Neuronal stem cell (in vitro differentiated cells): ENCODE results near the gene EFTUD2.

ENCODE experiments used
- DNase-seq: peaks from one replicate; pipeline ENCODE4 v3.0.0-alpha.2; 2013; ENCODE audit warnings: low spot score
- H2AFZ ChIP-seq: one replicate; pipeline ENCODE4 v1.6.1; 2013; ENCODE audit warnings: mild to moderate bottlenecking, low read length, inconsistent platforms
- H2AK5ac ChIP-seq: 2 replicates; pipeline ENCODE4 v1.6.1; 2013; ENCODE audit warnings: low read depth, mild to moderate bottlenecking, inconsistent platforms, low read length, moderate library complexity, mixed read lengths
- H2BK120ac ChIP-seq: 2 replicates; pipeline ENCODE4 v1.6.1; 2013; ENCODE audit warnings: low read depth, mild to moderate bottlenecking, inconsistent platforms, low read length, moderate library complexity, mixed read lengths
- H2BK12ac ChIP-seq: one replicate; pipeline ENCODE4 v1.6.1; 2013; ENCODE audit warnings: low read length, inconsistent platforms
- H2BK15ac ChIP-seq: 2 replicates; pipeline ENCODE4 v1.6.1; 2013; ENCODE audit warnings: mild to moderate bottlenecking, low read length, inconsistent platforms, mixed read lengths
- H2BK5ac ChIP-seq: one replicate; pipeline ENCODE4 v1.6.1; 2013; ENCODE audit warnings: inconsistent platforms, mild to moderate bottlenecking, low read length, moderate library complexity
- H3K14ac ChIP-seq: one replicate; pipeline ENCODE4 v1.6.1; 2013; ENCODE audit warnings: low read length, inconsistent platforms
- H3K18ac ChIP-seq: 2 replicates; pipeline ENCODE4 v1.6.1; 2013; ENCODE audit warnings: low read length, inconsistent platforms
- H3K23ac ChIP-seq: 2 replicates; pipeline ENCODE4 v1.6.1; 2013; ENCODE audit warnings: low read depth, mild to moderate bottlenecking, mixed read lengths, low read length, inconsistent platforms; ENCODE audit not compliant: poor library complexity
- H3K27ac ChIP-seq: replicated peaks from 3 replicates; pipeline ENCODE4 v1.5.1; 2013; ENCODE audit warnings: low read length, inconsistent platforms
- H3K27me3 ChIP-seq, 3 experiments: 2 replicates each; pipeline ENCODE4 v1.6.1; 2013; ENCODE audit warnings: low read length in 3 of 3, mild to moderate bottlenecking in 2 of 3, inconsistent platforms in 1 of 3, low read depth in 1 of 3, mixed read lengths in 1 of 3, moderate library complexity in 1 of 3; ENCODE audit not compliant: control insufficient read depth in 3 of 3, insufficient read depth in 3 of 3
- H3K36me3 ChIP-seq, 2 donors: replicated peaks in 1 of 2; 2 replicates each; pipeline ENCODE4 v1.6.1; 2013; ENCODE audit warnings: low read length in 2 of 2; ENCODE audit not compliant: control insufficient read depth in 2 of 2, insufficient read depth in 2 of 2
- H3K4ac ChIP-seq: 2 replicates; pipeline ENCODE4 v1.6.1; 2013; ENCODE audit warnings: inconsistent platforms, mild to moderate bottlenecking, low read length, moderate library complexity
- H3K4me1 ChIP-seq, 2 donors: 1 replicate in 1 of 2; 2 replicates in 1 of 2; pipeline ENCODE4 v1.6.1; 2013; ENCODE audit warnings: low read length in 2 of 2, low read depth in 1 of 2; ENCODE audit not compliant: control insufficient read depth in 2 of 2, insufficient read depth in 1 of 2
- H3K4me2 ChIP-seq: one replicate; pipeline ENCODE4 v1.6.1; 2013; ENCODE audit warnings: mild to moderate bottlenecking, low read length, inconsistent platforms; ENCODE audit not compliant: insufficient read depth, poor library complexity, severe bottlenecking
- H3K4me3 ChIP-seq, 2 donors: 2 replicates each; pipeline ENCODE4 v1.5.1; 2013; ENCODE audit warnings: low read length in 2 of 2, mild to moderate bottlenecking in 2 of 2, inconsistent platforms in 1 of 2, moderate library complexity in 1 of 2
- H3K79me1 ChIP-seq: one replicate; pipeline ENCODE4 v1.6.1; 2013; ENCODE audit warnings: low read depth, mild to moderate bottlenecking, inconsistent platforms, low read length, moderate library complexity
- H3K9ac ChIP-seq: one replicate; pipeline ENCODE4 v1.6.1; 2013; ENCODE audit warnings: mild to moderate bottlenecking, low read depth, low read length, inconsistent platforms; ENCODE audit not compliant: poor library complexity
- H3K9me3 ChIP-seq, 2 donors: replicated peaks in 1 of 2; 2 replicates each; pipeline versions ENCODE3 to v1.6.1; 2013; ENCODE audit warnings: low read length in 2 of 2, mild to moderate bottlenecking in 2 of 2, inconsistent platforms in 1 of 2, low read depth in 1 of 2, mixed read lengths in 1 of 2, moderate library complexity in 1 of 2; ENCODE audit not compliant: control insufficient read depth in 2 of 2, insufficient read depth in 1 of 2
- H4K8ac ChIP-seq: one replicate; pipeline ENCODE4 v1.6.1; 2013; ENCODE audit warnings: low read depth, mild to moderate bottlenecking, inconsistent platforms, low read length, moderate library complexity
- H4K91ac ChIP-seq: one replicate; pipeline ENCODE4 v1.6.1; 2013; ENCODE audit warnings: low read length, low read depth, mild to moderate bottlenecking, inconsistent platforms; ENCODE audit not compliant: poor library complexity
- WGBS, 2 donors: extraction: QIAGEN DNeasy Blood & Tissue Kit; methylation state at CpG; one replicate each; pipeline ENCODE4 v1.1.7; 2013; ENCODE audit warnings: missing lambda C conversion rate in 2 of 2, mixed read lengths in 1 of 2; ENCODE audit not compliant: insufficient read length in 2 of 2, insufficient replicate concordance in 1 of 2; ENCODE audit errors: extremely low coverage in 2 of 2; 5-methylcytosine and 5-hydroxymethylcytosine counted together

The EFTUD2 gene

DNA sequence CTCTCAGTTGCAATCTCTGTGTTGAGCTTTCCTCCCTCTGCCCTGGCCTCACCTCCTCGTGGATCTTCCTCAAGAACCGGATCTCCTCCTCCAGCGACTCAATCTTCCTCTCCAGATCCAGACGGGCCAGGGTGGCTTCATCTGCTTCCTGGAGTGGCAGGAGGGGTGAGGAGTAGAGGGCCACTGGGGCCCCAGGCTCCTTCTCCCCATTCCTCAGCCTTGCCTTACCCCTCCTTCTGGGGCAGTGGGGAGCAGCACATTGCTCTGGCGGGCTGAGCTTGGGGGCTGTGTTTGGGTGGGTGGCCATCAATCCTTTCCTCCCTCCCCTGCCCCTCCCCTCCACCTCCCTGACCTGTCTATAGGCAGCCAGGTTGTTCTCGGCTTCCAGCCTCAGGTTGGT lies 14.4 kb upstream of the EFTUD2 start:
- Histone ChIP-seq H3K9ac (no peak overlapping the region), H3K4ac (no peak overlapping the region), H3K4me3 (no peak overlapping the region), H3K9me3 (no peaks in the 10 kb centered on the region), H2BK5ac (no peak overlapping the region), H2AK5ac (peak overlapping the region; percentile 12), H3K27me3 (peaks cover 0 to 32% (median 22%) of the 10 kb centered on the region in 3 experiments), H3K14ac (no peak overlapping the region), H4K91ac (no peak overlapping the region), H2BK15ac (no peak overlapping the region), H3K4me2 (no peak overlapping the region), H3K18ac (no peak overlapping the region), H2BK12ac (no peak overlapping the region), H3K79me1 (no peaks in the 10 kb centered on the region), H3K23ac (peak overlapping the region; percentile 28), H2BK120ac (no peak overlapping the region), H3K27ac (no peak overlapping the region), H4K8ac (no peak overlapping the region), H3K4me1 (peaks cover 13 to 23% of the 10 kb centered on the region in 2 donors), H2AFZ (no peak overlapping the region), H3K36me3 (no peaks in the 10 kb centered on the region)
- no peak for DNase-seq
- no CpG with 5 or more reads among the region's 6 CpGs for WGBS, 2 donors

DNA sequence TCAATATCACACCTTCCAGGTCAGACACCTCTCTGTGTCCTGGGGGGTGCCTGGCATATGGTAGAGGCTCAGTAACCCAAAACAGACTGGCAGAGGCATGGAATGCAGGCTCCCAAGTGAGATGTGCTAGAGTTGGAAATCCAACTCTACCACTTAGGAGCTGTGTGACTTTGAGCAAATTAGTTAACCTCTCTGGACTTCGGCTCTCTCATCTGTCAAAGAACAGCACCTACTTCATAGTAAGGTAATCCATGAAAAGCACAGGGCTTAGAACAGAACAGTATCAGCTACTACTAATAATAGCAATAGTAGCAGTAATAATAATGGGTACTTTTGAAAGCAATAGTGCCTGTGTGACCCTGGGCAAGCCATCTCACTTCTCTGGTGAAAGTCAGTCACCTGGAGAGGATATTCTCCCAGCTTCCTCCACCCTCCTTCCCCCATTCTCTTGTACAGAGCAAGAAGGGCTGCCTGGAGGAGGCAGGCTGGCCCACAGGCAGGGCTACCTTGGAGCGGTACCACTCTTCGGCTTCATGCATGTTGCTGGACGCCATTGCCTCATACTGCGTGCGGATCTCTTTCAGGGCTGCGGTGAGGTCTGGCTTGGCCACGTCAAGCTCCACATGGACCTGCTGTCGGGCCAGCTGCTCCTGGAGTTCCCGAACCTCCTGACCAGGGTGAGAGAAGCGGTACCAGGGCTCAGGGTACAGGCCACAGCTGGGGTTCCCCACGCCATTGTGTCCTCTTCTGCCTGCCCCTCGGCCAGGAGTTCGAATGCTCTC lies 13.7 kb upstream of the EFTUD2 start:
- Histone ChIP-seq H3K23ac (no peak overlapping the region), H4K8ac (no peak overlapping the region), H3K4me3 (no peak overlapping the region), H2AK5ac (peak overlapping the region; percentile 12), H3K14ac (no peak overlapping the region), H3K9ac (no peak overlapping the region), H3K18ac (peak overlapping the region; percentile 44), H2AFZ (no peak overlapping the region), H2BK120ac (no peak overlapping the region), H3K27me3 (peaks cover 0 to 32% (median 22%) of the 10 kb centered on the region in 3 experiments), H4K91ac (no peak overlapping the region), H3K79me1 (no peaks in the 10 kb centered on the region), H3K4me1 (peaks cover 13 to 23% of the 10 kb centered on the region in 2 donors), H2BK12ac (no peak overlapping the region), H2BK5ac (no peak overlapping the region), H3K4me2 (no peak overlapping the region), H3K27ac (no peak overlapping the region), H3K36me3 (no peaks in the 10 kb centered on the region), H3K4ac (no peak overlapping the region), H3K9me3 (no peaks in the 10 kb centered on the region), H2BK15ac (no peak overlapping the region)
- no CpG with 5 or more reads among the region's 14 CpGs for WGBS, 2 donors
- no peak for DNase-seq

DNA sequence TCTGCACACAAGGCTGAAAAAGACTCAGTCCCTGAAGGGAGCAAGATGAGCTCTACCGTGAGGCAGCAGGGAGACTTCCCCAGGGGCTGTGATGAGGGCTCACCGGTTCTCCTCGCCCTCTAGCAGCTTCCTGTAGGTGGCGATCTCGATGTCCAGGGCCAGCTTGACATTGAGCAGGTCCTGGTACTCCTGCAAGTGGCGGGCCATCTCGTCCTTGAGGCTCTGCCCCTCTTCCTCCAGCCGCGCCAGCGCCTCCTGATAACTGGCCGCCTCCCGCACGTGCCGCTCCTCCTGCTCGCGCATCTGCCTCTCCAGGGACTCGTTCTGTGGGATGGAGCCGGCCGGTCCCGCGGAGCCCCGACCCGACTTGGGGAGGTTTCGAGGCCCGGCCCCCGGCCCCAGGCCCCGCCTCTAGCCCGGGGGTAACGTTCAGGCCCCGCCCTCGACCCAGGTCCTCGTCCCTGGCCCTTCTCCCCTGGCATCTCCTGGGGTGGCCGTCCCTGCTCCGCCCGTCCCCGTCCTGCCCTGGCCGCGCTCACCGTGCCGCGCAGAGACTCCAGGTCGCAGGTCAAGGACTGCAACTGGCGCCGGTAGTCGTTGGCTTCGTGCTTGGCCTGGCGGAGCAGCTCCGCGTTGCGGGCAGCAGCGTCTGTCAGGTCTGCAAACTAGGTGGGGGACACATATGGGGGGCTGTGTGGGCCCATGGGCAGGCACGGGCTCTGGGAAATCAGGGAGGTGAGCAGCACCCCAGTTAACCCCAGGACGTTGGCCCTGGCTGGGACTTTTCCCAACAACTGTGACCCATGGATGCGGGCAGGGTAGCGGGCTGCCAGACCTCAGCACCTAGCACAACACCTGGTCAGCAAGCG lies 12.1 kb upstream of the EFTUD2 start:
- no peak overlapping the region for H2BK120ac ChIP-seq
- H4K8ac ChIP-seq = no peak overlapping the region
- H2BK5ac ChIP-seq = no peak overlapping the region
- no peaks in the 10 kb centered on the region for H3K36me3 ChIP-seq
- H2BK12ac ChIP-seq = no peak overlapping the region
- WGBS, 2 donors = no CpG with 5 or more reads among the region's 56 CpGs
- peak overlapping the region; percentile 28 for H3K23ac ChIP-seq
- no peaks in the 10 kb centered on the region for H3K79me1 ChIP-seq
- H3K4me1 ChIP-seq = peaks cover 10 to 23% of the 10 kb centered on the region in 2 donors
- H3K27ac ChIP-seq = no peak overlapping the region
- H3K4me3 ChIP-seq = peak overlapping the region in 1 of 2 donors; percentile 56
- H3K9ac ChIP-seq = peak overlapping the region; percentile 90
- H3K4me2 ChIP-seq = peak overlapping the region; percentile 82
- no peak overlapping the region for H2AK5ac ChIP-seq
- H3K4ac ChIP-seq = no peak overlapping the region
- H3K18ac ChIP-seq = peak overlapping the region; percentile 79
- DNase-seq = peak; percentile 55
- no peak overlapping the region for H2BK15ac ChIP-seq
- H3K9me3 ChIP-seq = no peaks in the 10 kb centered on the region
- peaks cover 0 to 32% (median 24%) of the 10 kb centered on the region in 3 experiments for H3K27me3 ChIP-seq
- no peak overlapping the region for H4K91ac ChIP-seq
- no peak overlapping the region for H3K14ac ChIP-seq
- peak overlapping the region; percentile 75 for H2AFZ ChIP-seq
